ENCODE measurements around the gene GPC6. TPM values are rescaled to one million over a fixed set of nuclear protein-coding genes. Genes with fewer than 3 reads are reported as not detected.

Gene GPC6
- total RNA-seq, 1 experiment from 2014 or later = not detected

DNA sequence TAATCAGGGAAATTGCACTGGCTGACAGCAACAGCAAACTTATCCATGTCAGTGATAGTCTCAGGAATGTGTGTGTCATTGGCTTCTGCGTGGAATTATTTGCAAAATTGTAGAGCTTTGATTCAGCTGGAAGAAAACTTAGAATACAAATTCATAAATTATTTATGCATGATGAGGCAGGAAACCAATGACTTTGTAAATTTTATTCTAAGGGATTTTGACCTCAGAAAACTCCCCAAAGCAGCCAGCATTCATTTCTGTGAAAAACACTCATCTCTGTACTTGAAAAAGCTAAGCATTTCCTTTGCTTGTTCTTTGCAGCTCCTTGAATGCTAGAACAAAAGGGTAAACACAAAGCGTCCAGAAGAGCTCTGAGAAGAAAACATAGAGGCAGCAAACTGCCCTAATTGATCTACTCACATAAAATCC lies 1090.5 kb downstream of the GPC6 start:
- DNase-seq (ENCODE audit: low spot score) = no peak

DNA sequence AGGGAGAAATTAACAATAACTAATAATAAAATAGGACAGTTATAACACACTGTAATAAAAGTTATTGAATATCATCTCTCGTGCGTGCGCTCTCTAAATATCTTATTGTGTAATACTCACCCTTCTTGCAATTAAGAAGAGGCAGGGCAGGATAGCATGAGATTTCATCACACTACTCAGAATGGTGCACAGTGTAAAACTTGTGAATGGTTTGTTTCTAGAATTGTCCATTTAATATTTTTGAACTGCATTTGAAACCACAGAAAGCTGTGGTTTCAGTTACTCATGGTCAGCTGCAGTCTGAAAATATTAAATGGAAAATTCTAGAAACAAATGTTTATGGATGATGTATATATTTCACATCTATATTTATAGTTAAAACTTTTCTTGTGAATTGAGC lies 1091.8 kb downstream of the GPC6 start:
- no peak for DNase-seq (ENCODE audit: low spot score)

DNA sequence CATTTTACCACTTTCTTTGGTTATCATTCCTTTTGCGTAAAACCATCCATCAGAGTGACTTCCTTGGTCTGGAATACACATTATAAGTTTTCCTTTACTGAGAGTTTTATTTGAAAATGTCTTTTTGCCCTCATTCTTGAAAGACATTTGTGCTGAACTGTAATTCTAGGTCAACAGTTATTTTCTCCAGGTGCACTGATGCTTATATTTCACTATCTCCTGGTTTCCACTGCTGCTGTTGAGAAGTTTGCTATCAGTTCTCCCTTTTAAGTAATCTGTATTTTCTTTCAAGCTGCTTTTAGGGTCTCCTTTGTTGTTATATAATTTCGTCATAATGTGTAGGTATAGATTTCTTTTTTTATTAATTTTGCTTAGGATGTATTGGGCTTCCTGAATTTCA lies 1092.9 kb downstream of the GPC6 start:
- DNase-seq (ENCODE audit: low spot score) = no peak

DNA sequence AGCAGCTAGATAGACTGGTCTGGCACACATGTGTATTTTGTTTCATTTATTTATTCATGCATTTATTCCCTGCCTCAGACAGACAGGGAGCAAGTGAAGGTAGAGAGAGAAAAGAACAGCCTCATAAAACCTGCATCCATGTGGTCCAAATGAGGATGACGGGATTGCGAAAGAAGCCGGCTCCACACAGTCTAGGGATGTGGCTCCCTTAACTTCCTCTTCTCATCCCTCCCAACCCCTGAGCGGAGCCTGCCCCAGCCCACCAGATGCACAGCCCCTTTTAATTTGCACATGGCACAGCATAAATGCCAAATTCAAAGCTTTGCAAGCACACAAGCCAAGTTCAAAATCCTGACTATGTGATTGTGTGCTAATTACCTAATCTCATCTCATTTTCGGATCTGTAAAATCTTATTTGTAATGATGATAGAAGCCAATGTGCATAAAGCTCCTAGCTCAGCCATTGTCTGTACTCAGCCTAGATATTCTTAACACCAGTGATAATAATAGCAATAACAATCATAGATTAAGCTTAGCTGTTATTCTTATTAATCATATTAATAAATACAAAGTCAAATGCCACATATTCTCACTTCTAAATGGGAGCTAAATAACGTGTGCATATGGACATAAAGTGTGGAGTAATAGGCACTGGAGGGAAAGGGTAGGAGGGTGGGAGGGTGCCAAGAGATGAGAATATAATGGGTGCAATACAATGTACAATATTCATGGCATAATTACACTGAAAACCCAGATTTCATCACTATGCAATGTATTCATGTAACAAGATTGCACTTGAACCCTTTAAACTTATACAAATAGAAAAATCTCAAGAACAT lies 1096.5 kb downstream of the GPC6 start:
- no peak for DNase-seq (ENCODE audit: low spot score)

DNA sequence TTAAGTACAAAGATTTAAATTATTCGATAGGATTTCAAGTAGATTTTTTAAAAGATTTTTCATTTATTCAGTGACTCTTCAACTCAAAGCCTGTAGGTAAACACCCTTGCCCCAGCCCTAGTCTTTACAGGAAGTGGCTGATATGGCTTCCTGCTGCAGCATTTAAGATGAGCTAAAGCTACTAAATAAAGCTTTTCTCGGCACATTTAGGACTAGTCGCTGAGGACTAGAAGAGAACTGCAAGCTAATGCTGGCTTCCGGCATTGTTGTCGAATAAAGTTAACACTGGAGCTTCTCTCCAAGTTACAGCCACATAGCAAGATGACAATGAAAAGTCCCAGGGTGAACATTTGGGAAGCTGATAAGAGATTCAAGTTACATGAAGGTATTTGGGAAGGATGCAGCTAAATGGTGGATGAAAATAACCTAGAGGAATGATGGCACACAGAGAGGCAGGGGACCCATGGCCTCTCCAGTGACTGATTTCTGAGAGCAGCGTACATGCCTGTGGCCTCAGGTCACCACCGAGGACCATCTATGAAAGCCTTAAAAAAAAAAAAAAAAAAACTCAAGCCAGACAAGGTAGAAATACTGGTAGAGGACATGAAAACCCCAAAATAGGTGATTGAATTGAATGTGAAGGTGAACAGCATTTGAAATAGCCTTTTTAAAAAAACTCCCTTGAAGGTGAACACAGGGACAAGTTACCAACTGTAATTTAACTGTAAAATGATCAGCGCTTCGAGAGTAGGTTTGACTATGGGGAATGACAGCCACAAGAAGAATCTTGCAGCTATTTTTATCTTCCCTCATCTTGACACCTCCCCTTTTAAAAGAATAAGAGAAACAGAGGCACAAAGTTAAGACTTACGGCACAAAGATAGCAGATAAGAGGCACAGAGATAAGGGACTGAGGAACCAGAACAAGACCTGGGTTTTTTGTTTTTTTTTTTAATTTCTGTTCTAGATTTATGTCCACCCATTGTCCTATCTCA lies 1097.5 kb downstream of the GPC6 start:
- DNase-seq (ENCODE audit: low spot score) = no peak

DNA sequence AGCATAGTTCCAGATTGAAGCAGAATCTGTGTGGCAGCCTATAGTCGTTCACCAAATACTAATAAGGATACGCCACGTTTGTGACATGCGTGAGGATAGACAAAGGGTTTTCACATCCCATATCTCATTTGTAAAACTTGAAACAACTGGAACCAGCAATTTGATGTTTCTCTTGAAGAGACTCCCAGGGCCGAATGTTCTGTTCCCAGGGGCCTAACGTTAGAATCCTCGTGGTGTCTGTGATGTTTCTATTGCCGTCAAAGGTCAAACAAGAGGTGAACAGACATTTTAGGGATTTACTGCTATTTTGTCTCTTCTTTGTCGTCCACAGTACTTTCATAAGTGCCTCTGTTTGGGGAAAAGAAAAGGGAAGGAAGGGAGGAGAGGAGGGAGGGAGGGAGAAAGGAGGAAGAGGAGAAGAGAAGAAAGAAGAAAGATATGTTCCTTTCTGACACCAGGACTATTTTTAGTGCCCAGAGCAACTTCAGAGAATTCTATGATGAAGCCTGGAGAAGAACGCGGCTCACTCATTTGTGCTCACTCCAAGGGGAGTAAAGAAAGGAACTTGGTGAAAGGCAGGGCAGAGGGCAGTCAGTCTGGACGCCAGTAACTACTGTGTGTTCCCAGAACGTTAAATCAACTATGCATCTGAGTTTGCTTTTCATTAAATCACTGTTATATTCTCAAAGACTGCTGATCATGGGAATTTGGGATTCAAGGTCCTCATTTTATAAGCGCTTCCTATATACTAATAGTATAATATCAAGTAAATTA lies 1098.3 kb downstream of the GPC6 start:
- DNase-seq (ENCODE audit: low spot score) = no peak

DNA sequence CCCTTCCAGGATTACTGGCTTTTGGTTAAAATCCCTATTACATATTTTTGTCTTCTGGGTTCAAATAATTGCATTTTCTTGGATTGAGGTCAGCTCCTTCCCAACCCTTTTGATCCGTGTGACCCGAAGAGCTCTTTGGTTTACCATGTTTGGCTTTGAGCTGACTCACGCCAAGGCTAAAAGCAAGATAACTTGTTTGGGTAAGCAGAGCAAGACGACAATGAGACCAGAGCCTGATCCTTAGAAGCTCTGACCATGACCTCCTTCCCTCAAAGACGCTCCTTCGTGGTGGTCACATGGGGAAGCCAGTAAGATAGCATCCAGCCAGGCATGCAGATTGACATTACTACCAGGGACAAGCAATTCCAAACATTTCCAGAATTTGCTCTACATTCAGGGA lies 1099.0 kb downstream of the GPC6 start:
- DNase-seq (ENCODE audit: low spot score) = no peak

DNA sequence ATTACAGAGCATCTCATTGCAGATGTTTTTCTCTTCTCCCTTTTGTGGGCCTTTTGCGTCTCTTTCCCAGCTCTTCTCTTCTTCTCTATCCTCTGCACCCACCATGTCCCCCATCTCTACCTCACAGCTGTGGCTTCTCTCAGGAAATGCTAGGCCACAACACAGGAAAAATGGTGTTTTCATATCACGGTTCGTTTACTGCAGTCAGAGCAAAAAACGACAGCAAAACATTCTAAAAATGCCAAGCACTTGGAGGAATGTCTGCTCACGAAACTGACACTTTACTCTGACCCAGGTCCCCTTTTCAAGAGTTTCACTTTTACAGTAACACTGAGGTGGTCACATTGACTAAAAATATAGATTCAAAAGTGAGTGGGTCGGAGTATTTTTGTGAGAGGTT lies 1100.7 kb downstream of the GPC6 start:
- DNase-seq (ENCODE audit: low spot score) = no peak

DNA sequence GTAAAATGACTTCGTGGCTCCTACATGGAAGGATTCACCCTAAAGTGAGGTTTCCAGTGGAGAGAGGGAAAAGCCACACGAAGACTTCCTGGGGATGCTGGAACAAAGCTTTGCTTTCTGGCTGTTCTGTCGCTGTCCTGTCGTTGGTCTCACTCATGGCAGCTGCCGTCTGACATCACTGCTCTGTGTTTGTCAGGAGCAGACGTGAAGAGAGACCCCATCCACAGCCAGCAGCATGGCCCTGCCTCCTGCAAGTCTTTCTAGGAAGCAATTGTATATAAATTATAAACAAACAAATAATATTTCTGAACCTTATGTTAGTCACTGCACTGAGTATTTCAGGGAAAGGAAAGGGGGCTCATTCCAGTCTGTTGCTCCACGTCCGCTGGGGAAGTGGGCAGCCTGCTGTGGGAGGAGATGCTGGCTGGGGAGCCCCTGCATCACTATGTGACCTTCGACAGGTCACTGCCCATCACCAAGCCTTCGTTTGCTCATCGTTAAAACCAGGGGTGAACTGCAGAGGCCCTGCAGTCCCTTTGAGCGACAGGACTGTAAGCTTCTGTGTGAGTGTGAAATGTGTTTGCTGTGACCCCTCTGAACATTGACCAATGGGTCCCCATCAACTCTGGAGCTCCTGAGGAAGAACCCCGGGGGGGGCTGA lies 1101.9 kb downstream of the GPC6 start:
- no peak for DNase-seq (ENCODE audit: low spot score)

DNA sequence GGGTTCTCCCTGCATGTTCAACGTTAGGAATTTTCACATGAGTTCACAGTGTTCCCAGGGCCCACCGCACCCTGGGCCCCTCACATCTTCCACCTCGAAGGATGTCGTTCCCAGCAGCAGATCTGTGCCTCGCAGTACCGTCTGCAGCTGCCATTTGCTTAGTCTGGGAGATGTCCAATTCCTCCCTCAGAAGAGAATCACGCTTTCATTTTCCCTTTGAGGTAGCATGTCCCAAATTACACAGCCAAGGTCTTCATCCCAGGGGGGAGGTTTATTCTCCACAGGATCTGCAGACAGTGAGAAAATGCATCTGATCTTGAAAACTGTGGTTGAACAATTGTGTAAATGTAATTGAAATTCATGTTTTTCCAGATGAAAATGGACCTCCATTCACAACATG lies 1102.7 kb downstream of the GPC6 start:
- DNase-seq (ENCODE audit: low spot score) = no peak

DNA sequence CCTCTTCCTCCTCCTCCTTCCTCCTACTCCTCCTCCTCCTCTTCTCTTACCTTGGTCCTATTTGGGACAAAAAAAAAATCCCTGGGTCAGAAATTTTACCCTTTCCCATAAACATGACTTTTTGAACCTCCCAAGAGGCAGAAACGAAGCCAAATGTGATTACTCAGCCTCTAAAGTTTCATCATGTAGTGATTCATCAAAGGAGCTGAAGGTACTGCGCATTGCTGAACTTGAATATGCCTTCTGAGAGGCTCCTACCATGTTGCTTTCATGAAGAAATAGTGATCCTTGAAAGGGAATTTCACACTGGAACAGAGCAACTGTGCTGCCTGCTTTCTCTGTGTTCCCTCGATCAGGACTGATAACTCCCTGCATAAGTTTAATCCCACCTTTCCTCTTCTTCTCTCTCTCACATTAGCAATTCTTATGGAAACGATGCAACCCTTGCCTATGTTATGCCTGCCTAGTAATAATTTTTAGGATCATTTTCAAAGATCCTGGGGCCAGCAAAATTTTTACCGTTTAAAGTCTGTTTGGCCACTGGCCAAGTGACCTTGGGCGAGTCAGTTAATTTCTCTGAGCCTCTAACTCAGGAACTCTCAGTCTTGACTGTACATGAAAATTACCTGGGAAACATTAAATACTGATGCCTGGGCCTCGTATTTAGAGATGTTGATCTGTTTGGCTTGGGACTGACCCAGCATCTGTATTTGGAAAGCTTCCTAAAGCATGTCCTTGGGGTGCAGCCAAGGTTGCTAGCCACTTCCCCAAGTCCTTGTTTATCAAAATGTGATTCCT lies 1103.3 kb downstream of the GPC6 start:
- DNase-seq (ENCODE audit: low spot score) = no peak

DNA sequence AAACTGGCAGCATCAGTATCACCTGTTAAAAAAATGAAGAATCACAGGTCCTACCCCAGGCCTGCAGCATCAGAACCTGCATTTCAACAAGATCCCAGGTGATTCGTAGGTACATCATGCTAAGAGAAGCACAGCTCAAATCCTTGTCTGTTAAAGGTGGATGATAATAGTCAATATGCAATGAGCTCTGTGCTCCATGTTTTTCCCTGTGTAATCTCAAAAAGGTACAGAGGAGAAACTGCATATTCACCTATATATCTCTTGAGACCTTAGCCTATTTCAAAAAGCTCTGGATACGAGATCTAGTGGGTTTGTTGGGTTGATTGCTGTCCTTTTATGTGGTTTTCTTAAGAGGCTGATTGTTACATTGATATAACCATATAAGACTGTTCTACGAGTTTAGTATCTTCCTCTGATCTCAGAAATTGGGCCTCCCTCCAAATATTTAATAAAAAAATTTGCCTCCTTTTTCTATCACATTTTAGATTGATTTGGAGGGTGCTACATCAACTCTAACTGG lies 1104.0 kb downstream of the GPC6 start:
- no peak for DNase-seq (ENCODE audit: low spot score)

DNA sequence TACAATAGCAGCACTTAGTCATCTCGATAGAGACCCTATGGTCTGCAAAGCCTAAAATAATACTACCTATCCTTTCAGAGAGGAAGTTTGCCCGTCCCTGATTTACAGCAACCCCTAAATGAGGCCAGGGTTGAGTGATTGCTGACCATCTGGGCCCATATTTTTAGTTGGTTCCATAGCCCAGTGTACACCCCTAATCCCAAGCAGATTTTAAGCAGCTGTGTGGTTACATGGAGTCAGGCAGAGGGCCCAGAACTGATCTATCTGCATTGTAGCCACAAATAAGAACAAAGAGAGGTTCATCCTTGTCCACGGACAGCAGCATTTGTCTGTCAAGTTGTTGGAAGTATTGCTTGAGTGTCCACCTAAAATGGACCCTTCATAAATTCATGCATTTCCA lies 1104.7 kb downstream of the GPC6 start:
- no peak for DNase-seq (ENCODE audit: low spot score)

DNA sequence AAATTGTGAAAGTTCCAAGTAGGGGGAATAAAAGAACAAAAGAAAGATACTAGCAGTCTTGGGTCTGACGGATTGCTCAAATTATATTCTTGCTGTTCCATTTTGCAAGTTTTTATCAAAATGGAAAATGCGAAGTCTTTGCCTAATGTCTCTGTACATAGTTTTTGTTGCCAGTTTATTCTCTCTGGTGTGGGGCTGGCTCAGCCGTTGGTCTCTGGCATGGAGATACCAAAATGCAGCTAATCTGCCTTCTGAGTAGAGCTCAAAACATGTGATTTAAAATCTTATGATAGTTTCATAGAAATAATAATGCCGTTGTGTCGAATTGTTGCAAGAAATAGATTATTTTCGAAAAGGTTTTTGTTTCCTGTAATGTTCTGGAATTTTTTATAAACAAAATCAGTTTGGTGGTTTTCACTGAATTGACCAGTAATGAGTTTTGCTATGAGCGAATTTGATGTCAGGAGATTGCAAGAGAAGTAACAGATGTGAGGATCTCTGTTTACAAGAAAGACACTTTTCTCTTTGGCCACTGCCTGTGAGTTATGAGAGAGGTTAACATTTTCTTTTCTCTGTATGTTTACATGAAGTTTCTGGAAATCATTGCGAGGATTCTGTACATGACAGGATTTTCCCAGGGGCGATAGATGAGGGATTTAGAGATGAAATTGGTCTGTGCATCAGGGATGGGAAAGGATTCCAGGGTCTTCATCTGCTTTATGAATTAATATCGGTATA lies 1105.9 kb downstream of the GPC6 start:
- no peak for DNase-seq (ENCODE audit: low spot score)

DNA sequence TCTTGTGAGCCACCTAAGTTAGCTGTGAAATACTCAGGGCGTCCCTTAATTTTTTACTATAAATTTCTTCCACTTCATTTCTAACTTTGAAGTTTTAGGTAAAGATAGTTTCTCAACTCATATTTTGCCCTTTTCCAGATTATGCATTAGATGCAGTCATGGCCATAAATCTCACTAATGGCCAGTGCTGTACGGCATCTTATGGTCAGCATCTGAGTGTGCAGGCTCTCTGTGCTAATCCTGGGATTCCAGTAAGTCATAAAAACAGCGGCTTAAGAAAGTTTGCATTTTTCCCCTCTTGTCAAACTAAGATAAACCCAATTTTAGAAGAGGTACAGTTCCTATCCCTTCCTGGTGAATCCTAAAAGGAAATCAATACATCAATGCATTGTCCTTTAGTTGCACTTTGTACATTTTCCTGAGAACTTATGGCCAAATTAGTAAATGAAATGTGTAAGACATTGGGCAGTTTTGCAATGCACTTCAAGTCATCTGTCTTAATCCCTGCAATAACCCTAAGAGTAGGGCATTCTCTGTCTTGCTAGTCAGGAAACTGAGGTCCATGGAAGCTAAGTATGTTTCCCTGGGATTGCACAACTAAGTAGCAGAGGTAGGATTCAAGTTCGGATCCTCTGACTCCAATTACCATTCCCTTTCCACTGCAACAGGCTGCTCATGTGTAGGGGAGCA lies 1106.7 kb downstream of the GPC6 start:
- no peak for DNase-seq (ENCODE audit: low spot score)

DNA sequence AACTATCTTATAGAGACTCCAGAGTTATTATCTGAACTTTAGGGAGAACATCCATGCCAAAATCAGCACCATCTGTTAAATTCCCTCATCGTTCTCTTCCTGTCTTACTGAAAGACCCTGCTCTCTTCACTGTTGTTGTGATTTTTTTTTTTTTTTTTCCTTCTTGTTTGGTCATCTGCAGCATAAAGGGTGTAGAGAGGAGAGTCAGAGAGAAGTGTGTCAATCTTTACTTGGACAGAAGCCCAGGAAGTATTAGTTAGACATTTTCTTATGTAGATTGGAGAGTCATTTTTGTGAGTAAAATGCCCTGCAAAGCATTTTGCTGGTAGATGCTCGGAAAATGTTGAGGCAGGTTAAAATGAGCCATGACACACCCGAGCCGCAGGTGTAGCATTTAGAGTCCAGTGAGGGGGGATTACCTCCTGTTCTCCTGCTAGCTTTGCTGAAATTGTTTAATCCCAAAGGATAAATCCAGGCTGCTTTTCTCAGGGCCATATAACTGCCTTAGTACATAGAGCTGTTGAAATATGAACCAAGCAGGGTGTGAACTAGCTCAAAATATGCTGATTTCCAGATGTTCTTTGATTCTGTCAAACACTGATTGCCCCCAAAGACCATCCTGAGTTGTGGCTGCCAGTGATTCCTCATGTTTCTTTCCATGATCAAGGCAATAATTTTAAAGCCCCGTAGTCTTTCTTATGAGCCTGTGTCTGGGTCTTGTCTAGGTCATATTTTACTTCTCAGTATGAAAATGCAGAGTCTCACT lies 1109.3 kb downstream of the GPC6 start:
- DNase-seq (ENCODE audit: low spot score) = no peak

DNA sequence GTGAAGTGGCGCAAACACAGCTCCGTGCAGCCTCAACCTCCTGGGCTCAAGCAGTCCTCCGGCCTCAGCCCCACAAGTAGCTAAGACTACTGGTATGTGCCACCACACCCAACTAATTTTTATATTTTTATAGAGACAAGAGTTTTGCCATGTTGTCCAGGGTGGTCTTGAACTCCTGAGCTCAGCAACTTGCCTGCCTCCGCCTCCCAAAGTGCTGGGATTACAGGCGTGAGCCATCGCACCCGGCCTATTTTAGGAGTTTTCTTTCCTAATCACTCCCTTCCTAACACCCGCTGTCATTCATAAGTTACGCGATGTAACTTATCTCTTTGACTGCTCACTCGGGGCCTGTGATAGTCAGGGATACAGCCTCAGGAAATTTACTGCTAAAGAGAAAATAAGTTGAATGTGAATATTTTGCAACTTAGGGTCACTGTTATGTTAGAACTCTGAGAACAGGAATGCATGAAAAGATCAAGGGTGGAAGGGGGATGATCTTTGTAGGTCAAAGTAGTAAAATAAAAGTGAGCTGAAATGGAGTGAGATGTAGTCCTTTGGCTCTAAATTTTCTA lies 1112.6 kb downstream of the GPC6 start:
- no peak for DNase-seq (ENCODE audit: low spot score)
